PC-9 (cell line): ENCODE results near the gene TNS4.

Source experiments
- CTCF ChIP-seq: fragments of 200-600 bp; sonication (generic); conservative IDR thresholded peaks from 2 replicates; pipeline ENCODE4 v1.6.1; 2017; ENCODE audit warnings: mixed run types, antibody characterized with exemption, mild to moderate bottlenecking, moderate library complexity
- EZH2 ChIP-seq: fragments of 200-600 bp; sonication (generic); IDR thresholded peaks from 2 replicates; pipeline ENCODE4 v1.8.0; 2017; ENCODE audit warnings: antibody characterized with exemption, low read depth

GRCh38 chr17:40480501-40481003, 20.9 kb downstream of the TNS4 start:
- TF ChIP-seq EZH2 (no peak), CTCF (no peak)
